ENCODE data around the gene BMERB1.

BMERB1 gene

DNA sequence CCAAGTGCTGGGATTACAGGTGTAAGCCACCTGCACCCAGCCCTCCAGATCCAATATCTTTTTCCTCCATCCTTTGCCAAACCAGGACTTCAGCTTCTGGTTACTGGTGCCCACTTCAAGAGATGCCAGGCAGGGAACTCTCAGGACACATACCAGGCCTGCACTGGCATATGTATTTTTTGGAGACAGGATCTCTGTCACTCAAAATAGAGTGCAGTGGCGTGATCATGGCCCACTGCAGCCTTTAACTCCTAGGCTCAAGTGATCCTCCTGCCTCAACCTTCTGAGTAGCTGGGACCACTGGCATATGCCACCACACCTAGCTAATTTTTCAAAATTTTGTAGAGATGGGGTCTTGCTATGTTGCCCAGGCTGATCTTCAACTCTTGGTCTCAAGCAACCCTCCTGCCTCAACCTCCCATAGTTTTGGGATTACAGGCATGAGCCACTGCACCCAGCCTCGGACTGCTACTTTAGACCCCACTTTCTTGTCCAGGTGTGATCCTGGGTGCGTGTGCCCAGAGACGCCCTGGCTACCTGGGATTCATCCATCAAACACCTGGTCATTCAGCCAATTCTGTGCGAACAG is 55.8 kb downstream of the BMERB1 start:
- H3K4me3 ChIP-seq (ENCODE audit: low read depth, low read length): no peak overlapping the region
- TF ChIP-seq CTCF (IDR thresholded peaks at IDR 0.05; ENCODE audit: low read depth, low read length): no peak

DNA sequence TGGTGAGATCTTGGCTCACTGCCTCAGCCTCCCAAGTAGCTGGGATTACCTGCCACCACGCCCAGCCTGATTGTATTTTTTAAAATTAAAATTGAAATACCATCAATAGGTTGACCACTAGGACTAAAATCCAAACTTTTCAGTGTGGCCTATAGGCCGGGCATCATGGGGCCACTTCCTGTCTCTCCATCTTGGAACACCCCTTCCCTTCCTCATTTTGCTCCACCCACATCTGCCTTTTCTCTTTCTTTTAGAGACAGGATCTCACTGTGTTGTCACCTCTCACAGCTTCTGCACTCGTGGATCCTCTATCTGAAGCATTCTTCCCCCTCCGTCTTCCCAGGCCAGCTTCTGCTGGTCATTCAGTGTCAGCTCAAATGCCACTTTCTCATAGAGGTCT is 57.0 kb downstream of the BMERB1 start:
- H3K4me3 ChIP-seq (ENCODE audit: low read depth, low read length): no peak overlapping the region
- no peak for TF ChIP-seq CTCF (IDR thresholded peaks at IDR 0.05; ENCODE audit: low read depth, low read length)

DNA sequence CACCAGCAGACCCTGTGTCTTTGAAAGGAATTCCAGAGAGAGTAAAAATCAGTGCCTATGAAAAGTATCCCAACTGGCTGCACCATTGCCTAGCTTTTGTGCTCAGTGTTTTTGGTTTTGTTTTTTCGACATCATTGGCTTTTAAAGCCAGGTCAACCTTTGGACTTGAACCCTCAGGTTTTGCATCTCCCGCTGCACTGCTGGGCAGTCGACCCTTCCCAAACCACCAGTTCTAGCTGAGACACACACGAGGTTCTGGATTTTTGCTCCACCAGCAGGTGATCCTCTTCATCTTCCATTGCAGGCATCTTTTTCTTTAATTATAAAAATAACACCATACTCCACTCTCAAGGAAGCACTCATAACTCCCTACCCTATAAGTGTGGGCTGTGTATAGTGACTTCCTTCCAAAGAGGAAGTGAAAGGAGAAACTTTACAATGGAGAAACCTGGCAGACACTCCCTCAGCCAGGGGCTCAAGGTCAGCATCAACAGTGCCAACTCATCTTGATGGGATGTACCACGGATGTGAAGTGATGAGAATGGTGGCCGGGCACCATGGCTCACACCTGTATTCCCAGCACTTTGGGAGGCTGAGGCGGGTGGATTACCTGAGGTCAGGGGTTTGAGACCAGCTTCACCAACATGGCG is 57.8 kb downstream of the BMERB1 start:
- no peak for TF ChIP-seq CTCF (IDR thresholded peaks at IDR 0.05; ENCODE audit: low read depth, low read length)
- no peak overlapping the region for H3K4me3 ChIP-seq (ENCODE audit: low read depth, low read length)

- H3K4me3 ChIP-seq (ENCODE audit: low read depth, low read length): no peak overlapping the region
- TF ChIP-seq CTCF (IDR thresholded peaks at IDR 0.05; ENCODE audit: low read depth, low read length): no peak
These were observed 59.2 kb downstream of the BMERB1 start for GRCh38 chr16:15493466-15494180.

GRCh38 chr16:15494236-15494635 is 59.8 kb downstream of the BMERB1 start:
- TF ChIP-seq CTCF (IDR thresholded peaks at IDR 0.05; ENCODE audit: low read depth, low read length): no peak
- H3K4me3 ChIP-seq (ENCODE audit: low read depth, low read length): no peak overlapping the region

DNA sequence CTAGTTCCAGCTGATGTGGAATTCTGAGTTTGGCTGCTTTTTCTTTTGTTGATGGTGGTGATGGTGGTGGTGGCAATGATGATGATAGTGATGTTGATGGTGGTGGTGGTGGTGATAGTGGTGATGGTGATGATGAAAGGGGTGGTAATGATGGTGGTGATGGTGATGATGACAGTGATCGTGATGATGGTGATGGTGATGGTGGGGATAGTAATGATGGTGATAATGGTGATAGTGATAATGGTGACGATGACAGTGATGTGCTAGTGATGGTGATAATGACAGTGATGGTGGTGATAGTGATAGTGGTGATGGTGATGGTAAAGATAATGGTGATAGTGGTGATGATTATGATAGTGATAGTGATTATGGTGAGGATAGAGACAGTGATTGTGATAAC is 61.5 kb downstream of the BMERB1 start:
- no peak overlapping the region for H3K4me3 ChIP-seq (ENCODE audit: low read depth, low read length)
- TF ChIP-seq CTCF (IDR thresholded peaks at IDR 0.05; ENCODE audit: low read depth, low read length): no peak
